Right lobe of liver (tissue), 6 donors: ENCODE data around the gene ADAMTS2. TPM values are rescaled to one million over a fixed set of nuclear protein-coding genes. Genes with fewer than 3 reads are reported as not detected.
A peak's percentile ranks its signal among the peaks of the same experiment; 100 is the strongest.

Source experiments
- ATAC-seq, 4 donors: fragments of 200-7000 bp; cut with Tn5 transposase; one replicate each; pipeline ENCODE4 v1.9.1; 2020; ENCODE audit warnings: mild to moderate bottlenecking in 4 of 4, moderate library complexity in 4 of 4
- DNase-seq, 3 donors: peaks; one replicate each; pipeline ENCODE4 v3.0.0-alpha.2; 2020
- H3K27ac ChIP-seq, 3 donors: fragments of 200-600 bp; one replicate each; pipeline ENCODE4 v1.8.0; 2022
- H3K27me3 ChIP-seq, 2 donors: fragments of 200-600 bp; one replicate each; pipeline ENCODE4 v1.8.0; 2022
- H3K36me3 ChIP-seq, 4 donors: fragments of 200-600 bp; sonication (generic) in 1 of 4; one replicate each; pipeline versions ENCODE4 v1.5.1 to v1.8.0; 2017 to 2022; ENCODE audit warnings: control low read depth in 1 of 4
- H3K4me1 ChIP-seq, 4 donors: fragments of 200-600 bp; sonication (generic) in 1 of 4; one replicate each; pipeline versions ENCODE4 v1.5.1 to v1.8.0; 2017 to 2022; ENCODE audit warnings: control low read depth in 1 of 4
- H3K4me3 ChIP-seq, 3 donors: fragments of 200-600 bp; one replicate each; pipeline ENCODE4 v1.8.0; 2022
- H3K9me3 ChIP-seq, 4 donors: fragments of 200-600 bp; sonication (generic) in 1 of 4; one replicate each; pipeline versions ENCODE4 v1.5.1 to v1.8.0; 2017 to 2022; ENCODE audit warnings: control low read depth in 1 of 4
- POLR2A ChIP-seq: fragments of 450-650 bp; IDR thresholded peaks from one replicate; pipeline ENCODE4 v1.6.1; 2017; ENCODE audit warnings: antibody characterized with exemption, mild to moderate bottlenecking
- WGBS: methylation state at CpG from one replicate; pipeline ENCODE4 v1.1.6; 2018; ENCODE audit warnings: low coverage, low lambda C conversion rate; ENCODE audit not compliant: insufficient coverage; ENCODE audit errors: missing lambda C conversion rate; 5-methylcytosine and 5-hydroxymethylcytosine counted together
- intact Hi-C, 2 donors: fragments of 100-400 bp; cut with DNase I; formaldehyde crosslinking; loops; one replicate each; pipeline versions ENCODE4 v1.11.2 to v1.14.1; 2022
- total RNA-seq, 6 experiments: library from RNA; depleted of rRNA in 2 of 6; stranded (reverse); fragments of >200 nt in 2 of 6; fragmentation: NEBNext Ultra II Directional in 3 of 6; extraction: Animal tissue kit (Norgen Biotek cat#: 25700) in 3 of 6; gene quantifications; one replicate each; pipeline versions ENCODE4 v1.1.0 to v1.2.4, GENCODE V29; 2016 to 2023
- TF ChIP-seq, protein P1 (sequence below), 4 donors: fragments of 200-600 bp in 3 of 4; fragments of 450-650 bp in 1 of 4; IDR thresholded peaks; one replicate each; pipeline versions ENCODE4 v1.5.1 to v1.8.0; 2016 to 2022; ENCODE audit warnings: antibody characterized with exemption in 4 of 4, mild to moderate bottlenecking in 2 of 4
- donor health status: DM: no; HTN: yes; CAD: no.
- donor health status: DM: no; HTN: no; CAD: no.
- donor health status: DM: no; HTN: no; CAD: no.
- donor health status: DM: no; HTN: yes; CAD: no.
- donor health status: DM: no; HTN: yes; CAD: no.

Gene ADAMTS2
- total RNA-seq, 6 experiments from 2014 or later = 6.3 to 18.9 (median 13.5) TPM

DNA sequence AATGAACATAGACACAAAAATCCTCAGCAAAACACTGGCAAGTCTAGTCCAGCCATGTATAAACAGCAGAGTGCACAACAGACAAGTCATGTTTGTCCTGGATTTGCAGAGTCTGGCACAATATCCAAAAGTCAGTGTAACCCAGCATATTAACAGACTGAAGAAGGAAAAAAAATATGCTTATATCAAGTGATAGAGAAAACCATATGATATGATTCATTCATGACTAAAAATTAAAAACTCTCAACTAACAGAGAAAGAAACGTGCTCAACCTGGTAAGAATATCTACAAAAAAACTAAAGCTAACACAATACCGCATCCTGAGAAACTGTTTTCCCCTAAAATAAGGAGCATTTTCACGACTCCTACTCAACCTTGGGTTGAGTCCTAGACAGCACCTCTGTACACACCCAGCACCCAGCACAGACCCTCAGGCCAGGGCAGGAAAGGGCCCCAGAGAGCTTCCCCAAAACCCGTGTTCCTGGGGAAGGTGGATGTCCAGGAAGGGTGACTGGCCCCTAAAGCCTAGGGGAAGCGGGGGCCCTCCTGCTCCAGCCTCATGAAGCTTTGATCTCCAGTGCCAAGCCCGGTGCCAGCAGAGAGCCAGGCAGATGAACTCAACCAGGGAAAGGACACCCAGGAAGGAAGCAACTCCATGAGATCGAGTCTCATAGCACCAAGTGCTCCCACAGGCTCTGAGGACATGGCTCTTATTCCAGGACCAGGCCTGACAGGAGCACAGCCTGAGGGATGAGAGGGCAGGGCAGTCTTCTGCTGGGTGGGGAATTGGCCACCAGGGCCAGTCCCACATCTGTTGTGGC, 38.9 kb downstream of the ADAMTS2 start:
- DNase-seq = peak; percentile 11 to 37 (median 24)

DNA sequence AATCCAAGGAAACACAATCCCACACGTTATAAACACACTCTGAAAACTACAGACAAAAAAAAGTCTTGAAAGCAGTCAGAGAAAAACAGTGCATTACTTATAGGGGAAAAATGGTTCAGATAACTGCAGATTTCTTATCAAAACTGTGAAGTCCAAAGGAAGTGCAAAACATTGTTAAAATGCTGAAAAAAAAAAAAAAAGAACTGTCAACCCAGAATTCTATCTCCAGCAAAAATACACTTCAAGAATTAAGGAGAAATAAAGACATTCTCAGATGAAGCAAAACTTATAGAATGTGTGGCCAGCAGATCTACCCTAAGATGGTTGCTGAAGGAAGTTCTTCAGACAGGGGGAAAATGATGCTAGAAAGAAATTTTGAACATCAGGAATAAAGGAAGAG, 40.4 kb downstream of the ADAMTS2 start:
- no peaks in the 10 kb centered on the region for H3K36me3 ChIP-seq
- ATAC-seq (no peak), DNase-seq (no peak)
- TF ChIP-seq, protein P1, sequence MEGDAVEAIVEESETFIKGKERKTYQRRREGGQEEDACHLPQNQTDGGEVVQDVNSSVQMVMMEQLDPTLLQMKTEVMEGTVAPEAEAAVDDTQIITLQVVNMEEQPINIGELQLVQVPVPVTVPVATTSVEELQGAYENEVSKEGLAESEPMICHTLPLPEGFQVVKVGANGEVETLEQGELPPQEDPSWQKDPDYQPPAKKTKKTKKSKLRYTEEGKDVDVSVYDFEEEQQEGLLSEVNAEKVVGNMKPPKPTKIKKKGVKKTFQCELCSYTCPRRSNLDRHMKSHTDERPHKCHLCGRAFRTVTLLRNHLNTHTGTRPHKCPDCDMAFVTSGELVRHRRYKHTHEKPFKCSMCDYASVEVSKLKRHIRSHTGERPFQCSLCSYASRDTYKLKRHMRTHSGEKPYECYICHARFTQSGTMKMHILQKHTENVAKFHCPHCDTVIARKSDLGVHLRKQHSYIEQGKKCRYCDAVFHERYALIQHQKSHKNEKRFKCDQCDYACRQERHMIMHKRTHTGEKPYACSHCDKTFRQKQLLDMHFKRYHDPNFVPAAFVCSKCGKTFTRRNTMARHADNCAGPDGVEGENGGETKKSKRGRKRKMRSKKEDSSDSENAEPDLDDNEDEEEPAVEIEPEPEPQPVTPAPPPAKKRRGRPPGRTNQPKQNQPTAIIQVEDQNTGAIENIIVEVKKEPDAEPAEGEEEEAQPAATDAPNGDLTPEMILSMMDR (IDR thresholded peaks at IDR 0.05) = no peak
- TF ChIP-seq POLR2A = no peak
- intact Hi-C loops = no loop called here
- H3K9me3 ChIP-seq = no peaks in the 10 kb centered on the region
- H3K27me3 ChIP-seq = no peaks in the 10 kb centered on the region
- WGBS = 64% methylated on average over 1 of the region's 1 CpG
- no peak overlapping the region for H3K4me3 ChIP-seq
- H3K4me1 ChIP-seq = no peaks in the 10 kb centered on the region
- no peak overlapping the region for H3K27ac ChIP-seq

More for the DNA sequence above, 38.9 kb downstream of the ADAMTS2 start:
- no peaks in the 10 kb centered on the region for H3K4me1 ChIP-seq
- no peak for TF ChIP-seq POLR2A
- TF ChIP-seq, protein P1 (IDR thresholded peaks at IDR 0.05) = no peak
- WGBS = 68% methylated on average over 4 of the region's 7 CpGs
- ATAC-seq = no peak
- intact Hi-C loops = no loop called here
- H3K27me3 ChIP-seq = no peaks in the 10 kb centered on the region
- no peak overlapping the region for H3K4me3 ChIP-seq
- H3K36me3 ChIP-seq = no peaks in the 10 kb centered on the region
- peak overlapping the region in 1 of 3 donors; percentile 28 for H3K27ac ChIP-seq
- no peaks in the 10 kb centered on the region for H3K9me3 ChIP-seq

- Histone ChIP-seq H3K36me3 (no peaks in the 10 kb centered on the region), H3K27me3 (no peaks in the 10 kb centered on the region), H3K4me3 (no peak overlapping the region), H3K4me1 (no peaks in the 10 kb centered on the region), H3K27ac (no peak overlapping the region), H3K9me3 (no peaks in the 10 kb centered on the region)
- no peak for TF ChIP-seq POLR2A
- TF ChIP-seq, protein P1 (IDR thresholded peaks at IDR 0.05) = no peak
- intact Hi-C loops = no loop called here
- no peak for ATAC-seq
- WGBS = 60% methylated on average over 5 of the region's 5 CpGs
- no peak for DNase-seq
Observed at GRCh38 chr5:179304466-179304865, 40.8 kb downstream of the ADAMTS2 start.

DNA sequence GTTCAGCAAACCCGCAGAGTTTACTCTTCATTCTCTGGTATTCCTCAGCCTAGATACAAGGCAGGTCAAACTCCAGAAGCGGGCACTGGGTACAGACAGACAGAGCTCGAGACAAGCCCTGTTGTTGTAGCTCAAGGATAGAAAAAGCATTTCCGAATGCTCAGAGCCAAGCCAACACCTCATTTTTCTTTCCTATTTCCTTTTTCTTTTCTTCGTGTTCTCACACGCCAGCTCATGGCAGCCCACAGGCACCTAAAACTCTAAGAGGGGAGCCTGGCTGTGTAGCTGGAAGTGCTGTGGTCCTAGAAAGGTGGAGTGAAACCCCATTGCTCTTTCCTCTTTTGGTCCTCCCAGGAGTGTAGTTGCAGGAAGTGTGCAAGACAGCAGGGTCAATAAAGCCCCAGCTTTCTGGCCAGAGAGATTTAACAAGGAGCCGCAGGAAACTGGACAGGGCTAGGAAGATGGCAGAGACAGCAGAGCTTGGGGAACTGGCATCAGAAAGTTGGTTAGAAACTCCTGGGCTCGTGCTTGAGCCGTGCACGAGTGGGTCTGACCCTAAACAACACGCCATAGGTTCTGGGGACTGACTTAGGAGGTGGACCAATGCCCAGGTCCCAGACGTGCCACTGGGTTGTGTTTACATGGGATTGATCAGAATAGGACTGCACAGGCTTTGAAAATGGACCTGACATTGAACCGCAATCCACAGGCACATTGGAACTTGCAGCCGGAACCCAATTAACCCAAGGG, 41.6 kb downstream of the ADAMTS2 start:
- DNase-seq = peak in 2 of 3 donors; percentile 0 to 25
- H3K27me3 ChIP-seq = no peaks in the 10 kb centered on the region
- intact Hi-C loops = no loop called here
- no peaks in the 10 kb centered on the region for H3K36me3 ChIP-seq
- no peak overlapping the region for H3K4me3 ChIP-seq
- no peak for ATAC-seq
- 60% methylated on average over 9 of the region's 14 CpGs for WGBS
- H3K9me3 ChIP-seq = no peaks in the 10 kb centered on the region
- TF ChIP-seq, protein P1 (IDR thresholded peaks at IDR 0.05) = no peak
- TF ChIP-seq POLR2A = no peak
- peak overlapping the region in 1 of 3 donors; percentile 43 for H3K27ac ChIP-seq
- H3K4me1 ChIP-seq = no peaks in the 10 kb centered on the region
